Stimulated activated naive B cell treated with anti-CD40 and anti-IgM and Interleukin-4, amounts not matched to agents 10 μg/mL and 1 μg/mL and 100 μg/mL, for 72 hours (primary cell): Measurements from ENCODE around the gene VSIR.

Experiments used
- ATAC-seq, 2 donors: fragments of 150-1000 bp; cut with Tn5 transposase; replicated peaks; 2 replicates each; pipeline ENCODE4 v1.10.0; 2021; ENCODE audit warnings: moderate library complexity in 1 of 2
- DNase-seq: peaks from one replicate; pipeline ENCODE4 v3.0.0; 2021
- H3K27ac Mint-ChIP-seq: one replicate; pipeline ENCODE4 v1.8.0; 2022; ENCODE audit warnings: mild to moderate bottlenecking, mixed read lengths
- H3K27me3 Mint-ChIP-seq, 2 donors: one replicate each; pipeline ENCODE4 v1.8.0; 2022; ENCODE audit warnings: mixed read lengths in 2 of 2
- H3K36me3 Mint-ChIP-seq, 2 donors: one replicate each; pipeline ENCODE4 v1.8.0; 2022; ENCODE audit warnings: mixed read lengths in 2 of 2, mild to moderate bottlenecking in 1 of 2
- H3K4me1 Mint-ChIP-seq, 2 donors: one replicate each; pipeline ENCODE4 v1.8.0; 2022; ENCODE audit warnings: mixed read lengths in 2 of 2, mild to moderate bottlenecking in 1 of 2
- H3K4me3 Mint-ChIP-seq, 2 donors: one replicate each; pipeline ENCODE4 v1.8.0; 2022; ENCODE audit warnings: mild to moderate bottlenecking in 2 of 2, mixed read lengths in 2 of 2, moderate library complexity in 1 of 2
- H3K9me3 Mint-ChIP-seq, 2 donors: one replicate each; pipeline ENCODE4 v1.8.0; 2022; ENCODE audit warnings: mixed read lengths in 2 of 2, mild to moderate bottlenecking in 1 of 2

The VSIR gene

DNA sequence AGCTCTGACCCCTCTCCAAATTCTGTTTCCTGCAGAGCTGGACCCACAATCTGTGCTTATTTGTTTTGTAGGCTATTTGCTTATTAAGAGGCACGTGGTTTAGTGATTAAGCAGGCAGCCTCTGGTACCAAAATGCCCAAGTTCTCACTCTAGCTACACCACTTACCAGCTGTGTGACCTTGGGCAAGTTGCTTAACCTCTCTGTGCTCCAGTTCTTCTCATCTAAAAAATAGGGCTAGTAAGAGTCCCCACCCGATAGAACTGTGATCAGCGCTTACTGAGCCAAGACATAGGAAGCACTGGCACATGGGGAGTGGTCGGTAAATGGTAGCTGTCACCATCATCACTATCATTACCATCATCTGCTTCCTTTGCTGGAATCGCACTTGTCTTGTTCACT is 74.6 kb downstream of the VSIR start:
- Mint-ChIP-seq H3K4me1 (peaks cover 32 to 49% of the 10 kb centered on the region in 2 donors), H3K9me3 (no peaks in the 10 kb centered on the region), H3K36me3 (no peaks in the 10 kb centered on the region), H3K27ac (no peak overlapping the region), H3K4me3 (no peak overlapping the region), H3K27me3 (peaks cover 6 to 15% of the 10 kb centered on the region in 2 donors)
- ATAC-seq (no peak), DNase-seq (no peak)

DNA sequence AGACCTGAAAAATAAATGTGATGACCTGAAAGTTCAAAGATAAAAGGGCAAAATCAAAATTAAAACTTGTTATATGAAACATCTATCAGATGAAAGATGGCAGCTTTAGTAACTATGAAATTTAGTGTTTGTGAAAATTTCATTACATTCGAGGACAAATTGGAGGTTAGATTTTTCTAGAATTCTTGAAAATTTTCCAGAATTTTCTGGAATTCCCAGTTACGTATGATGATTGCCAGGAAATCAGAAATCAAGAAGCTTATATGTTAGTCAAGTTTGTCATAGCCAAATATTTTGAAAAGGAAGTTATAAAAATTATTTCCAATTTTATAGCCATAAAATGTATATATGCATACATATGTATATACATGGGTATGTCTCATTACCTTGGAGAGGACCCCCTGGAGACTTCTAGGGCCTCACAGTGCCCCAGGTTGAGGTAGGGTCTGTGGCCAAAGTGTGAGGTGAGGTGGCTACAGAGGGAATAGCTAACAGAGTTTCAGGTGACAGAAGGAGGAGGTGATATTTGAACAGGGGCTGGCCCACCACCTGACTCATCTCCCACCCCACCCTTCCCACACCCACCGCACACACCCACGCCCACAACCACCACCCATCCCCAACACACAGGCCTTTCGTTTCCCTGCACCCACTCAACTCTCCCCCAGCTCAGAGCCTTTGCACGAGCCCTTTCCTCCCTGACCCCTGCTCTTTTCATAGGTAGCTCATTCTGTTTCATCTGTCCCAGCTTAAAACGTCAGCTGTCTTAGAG is 75.2 kb downstream of the VSIR start:
- Mint-ChIP-seq H3K27ac (no peak overlapping the region), H3K4me1 (peaks cover 33 to 53% of the 10 kb centered on the region in 2 donors), H3K9me3 (no peaks in the 10 kb centered on the region), H3K27me3 (peaks cover 6 to 15% of the 10 kb centered on the region in 2 donors), H3K4me3 (peak overlapping the region in 1 of 2 donors; percentile 30), H3K36me3 (no peaks in the 10 kb centered on the region)
- ATAC-seq (no peak), DNase-seq (no peak)
